ENCODE results near the gene SLC38A8. TPM values are rescaled to one million over a fixed set of nuclear protein-coding genes. Genes with fewer than 3 reads are reported as not detected.

The SLC38A8 gene
- total and polyA plus RNA-seq, 3 donors from 2014 or later, result 0.33 to 0.43 (median 0.39) TPM

- no peaks in the 10 kb centered on the region for H3K9me3 ChIP-seq
- H3K36me3 ChIP-seq (ENCODE audit: low read depth, missing control alignments), result no peaks in the 10 kb centered on the region
- TF ChIP-seq POLR2A (IDR thresholded peaks at IDR 0.05), result no peak
- no peak overlapping the region for H3K4me3 ChIP-seq
- 86 to 87% methylated on average over 9 to 15 of the region's 15 CpGs for WGBS, 2 donors
- H3K4me1 ChIP-seq, result no peaks in the 10 kb centered on the region
- intact Hi-C loops (cut with DNase I; ENCODE audit: low total_unique reads), result no loop called here
- H3K27me3 ChIP-seq, result no peaks in the 10 kb centered on the region
- DNase-seq, result no peak
- no peak overlapping the region for H3K27ac ChIP-seq
Measured at GRCh38 chr16:83996481-83997252, 45.9 kb downstream of the SLC38A8 start.

- Histone ChIP-seq H3K27me3 (no peaks in the 10 kb centered on the region), H3K4me3 (peak overlapping the region in 1 of 2 donors; percentile 9), H3K4me1 (no peaks in the 10 kb centered on the region), H3K27ac (no peak overlapping the region), H3K36me3 (ENCODE audit: low read depth, missing control alignments) (no peaks in the 10 kb centered on the region), H3K9me3 (no peaks in the 10 kb centered on the region)
- WGBS, 2 donors, result 7 to 23% methylated on average over 14 to 21 of the region's 21 CpGs
- DNase-seq, result peak; percentile 60
- TF ChIP-seq POLR2A (IDR thresholded peaks at IDR 0.05), result no peak
- TF ChIP-seq CTCF (IDR thresholded peaks at IDR 0.05), result no peak
- intact Hi-C loops (cut with DNase I; ENCODE audit: low total_unique reads), result no loop called here
Measured at GRCh38 chr16:83995754-83996153, 46.8 kb downstream of the SLC38A8 start.

GRCh38 chr16:83994703-83995102, 47.9 kb downstream of the SLC38A8 start:
- WGBS, 2 donors, result 87 to 88% methylated on average over 13 of the region's 13 CpGs
- TF ChIP-seq POLR2A (IDR thresholded peaks at IDR 0.05) (no peak), CTCF (IDR thresholded peaks at IDR 0.05) (no peak)
- Histone ChIP-seq H3K27ac (no peak overlapping the region), H3K36me3 (ENCODE audit: low read depth, missing control alignments) (no peaks in the 10 kb centered on the region), H3K9me3 (no peaks in the 10 kb centered on the region), H3K27me3 (no peaks in the 10 kb centered on the region), H3K4me3 (no peak overlapping the region), H3K4me1 (no peaks in the 10 kb centered on the region)
- DNase-seq, result no peak
- intact Hi-C loops (cut with DNase I; ENCODE audit: low total_unique reads), result no loop called here

GRCh38 chr16:83994087-83994486, 48.5 kb downstream of the SLC38A8 start:
- Histone ChIP-seq H3K27me3 (no peaks in the 10 kb centered on the region), H3K36me3 (ENCODE audit: low read depth, missing control alignments) (no peaks in the 10 kb centered on the region), H3K4me3 (no peak overlapping the region), H3K4me1 (no peaks in the 10 kb centered on the region), H3K27ac (no peak overlapping the region), H3K9me3 (no peaks in the 10 kb centered on the region)
- DNase-seq, result no peak
- TF ChIP-seq POLR2A (IDR thresholded peaks at IDR 0.05), result no peak
- no peak for TF ChIP-seq CTCF (IDR thresholded peaks at IDR 0.05)
- intact Hi-C loops (cut with DNase I; ENCODE audit: low total_unique reads), result no loop called here
- WGBS, 2 donors, result 96 to 98% methylated on average over 8 of the region's 8 CpGs

- peak; percentile 42 for DNase-seq
- Histone ChIP-seq H3K27ac (no peak overlapping the region), H3K9me3 (no peaks in the 10 kb centered on the region), H3K27me3 (no peaks in the 10 kb centered on the region), H3K4me3 (no peak overlapping the region), H3K36me3 (ENCODE audit: low read depth, missing control alignments) (no peaks in the 10 kb centered on the region), H3K4me1 (no peaks in the 10 kb centered on the region)
- TF ChIP-seq POLR2A (IDR thresholded peaks at IDR 0.05) (no peak), CTCF (IDR thresholded peaks at IDR 0.05) (no peak)
- intact Hi-C loops (cut with DNase I; ENCODE audit: low total_unique reads), result no loop called here
- 67 to 68% methylated on average over 6 of the region's 6 CpGs for WGBS, 2 donors
Measured at GRCh38 chr16:83992624-83993023, 50.0 kb downstream of the SLC38A8 start.
